Adrenal gland (tissue), 5 donors: ENCODE results near the gene SHFL.

Experiments
- CTCF ChIP-seq, 6 experiments: fragments of 450-650 bp in 4 of 6; fragments of 200-600 bp in 2 of 6; sonication (generic) in 1 of 6; IDR thresholded peaks; 1 replicate in 5 of 6; 2 replicates in 1 of 6; pipeline versions ENCODE4 v1.5.1 to v1.8.0; 2016 to 2021; ENCODE audit warnings: antibody characterized with exemption in 6 of 6, mild to moderate bottlenecking in 2 of 6, moderate library complexity in 1 of 6
- POLR2A ChIP-seq, 2 donors: fragments of 450-650 bp; IDR thresholded peaks; one replicate each; pipeline ENCODE4 v1.6.1; 2017; ENCODE audit warnings: antibody characterized with exemption in 2 of 2, mild to moderate bottlenecking in 2 of 2, moderate library complexity in 1 of 2
- donor health status: DM: no; HTN: no; CAD: no.

GRCh38 chr19:10044390-10044789, 41.7 kb upstream of the SHFL start:
- no peak for TF ChIP-seq CTCF (IDR thresholded peaks at IDR 0.05)
- no peak for TF ChIP-seq POLR2A (IDR thresholded peaks at IDR 0.05)
